Psoas muscle (tissue), 8 donors: ENCODE data around the gene FAR1. TPM values are rescaled to one million over a fixed set of nuclear protein-coding genes. Genes with fewer than 3 reads are reported as not detected.

ENCODE experiments used
- ATAC-seq, 4 donors: fragments of 200-7000 bp; cut with Tn5 transposase; one replicate each; pipeline ENCODE4 v1.9.1; 2020; ENCODE audit warnings: moderate library complexity in 3 of 4, mild to moderate bottlenecking in 2 of 4
- DNase-seq, 2 donors: peaks; one replicate each; pipeline ENCODE4 v3.0.0-alpha.2; 2020
- H3K27ac ChIP-seq: fragments of 200-600 bp; one replicate; pipeline ENCODE4 v1.8.0; 2022
- H3K27me3 ChIP-seq, 3 donors: fragments of 200-600 bp in 1 of 3; one replicate each; pipeline versions ENCODE4 v1.6.1 to v1.8.0; 2013 to 2022; ENCODE audit warnings: low read length in 2 of 3, mild to moderate bottlenecking in 2 of 3, moderate library complexity in 1 of 3; ENCODE audit not compliant: insufficient read depth in 3 of 3
- H3K36me3 ChIP-seq, 2 donors: fragments of 200-600 bp in 1 of 2; one replicate each; pipeline versions ENCODE4 v1.6.1 to v1.8.0; 2013 to 2022; ENCODE audit warnings: low read depth in 1 of 2, mild to moderate bottlenecking in 1 of 2, moderate library complexity in 1 of 2; ENCODE audit not compliant: insufficient read depth in 1 of 2
- H3K4me1 ChIP-seq: fragments of 200-600 bp; one replicate; pipeline ENCODE4 v1.8.0; 2022
- H3K4me3 ChIP-seq: fragments of 200-600 bp; one replicate; pipeline ENCODE4 v1.8.0; 2022; ENCODE audit warnings: mild to moderate bottlenecking
- H3K9me3 ChIP-seq: fragments of 200-600 bp; one replicate; pipeline ENCODE4 v1.8.0; 2022
- CTCF ChIP-seq: fragments of 200-600 bp; IDR thresholded peaks from one replicate; pipeline ENCODE4 v1.8.0; 2022; ENCODE audit warnings: antibody characterized with exemption
- WGBS, 3 donors: extraction: QIAGEN DNeasy Blood & Tissue Kit; methylation state at CpG; one replicate each; pipeline versions ENCODE4 v1.1.6 to v1.1.7; 2013; 5-methylcytosine and 5-hydroxymethylcytosine counted together
- intact Hi-C, 2 donors: fragments of 100-400 bp; cut with DNase I; formaldehyde crosslinking; loops; one replicate each; pipeline versions ENCODE4 v1.11.0 to v1.14.2; 2022
- polyA plus RNA-seq, 3 donors: library from polyadenylated mRNA; stranded (reverse); fragments of 200-250 nt; gene quantifications; one replicate each; pipeline ENCODE4 v1.2.3, GENCODE V29; 2013
- total RNA-seq, 4 donors: library from RNA; stranded (reverse); fragmentation: NEBNext Ultra II Directional in 2 of 4; extraction: Animal tissue kit (Norgen Biotek cat#: 25700) in 2 of 4; gene quantifications; one replicate each; pipeline versions ENCODE4 v1.2.1 to v1.2.4, GENCODE V29; 2021 to 2023
- donor health status: healthy with polysubstance abuse.
- donor health status: DM: no; HTN: no; CAD: no; lungs with moderate emphysema.
- donor health status: Bipolar disorder and iron deficiency.
- donor health status: healthy.
- donor health status: DM: yes; HTN: yes; CAD: no.
- donor health status: DM: no; HTN: no; CAD: no.
- donor health status: DM: no; HTN: no; CAD: no.
- donor health status: DM: yes; HTN: yes; CAD: no.

FAR1 gene
- total and polyA plus RNA-seq, 7 donors, result 10.2 to 35.4 (median 23.8) TPM

- DNase-seq (no peak), ATAC-seq (no peak)
- TF ChIP-seq CTCF, result no peak
- 80 to 88% (median 83%) methylated on average over 1 of the region's 1 CpG for WGBS, 3 donors
- H3K27me3 ChIP-seq, result peaks cover 0 to 3% (median 0%) of the 10 kb centered on the region in 3 donors
- H3K36me3 ChIP-seq, result no peaks in the 10 kb centered on the region
- H3K4me3 ChIP-seq, result no peak overlapping the region
- intact Hi-C loops, result no loop called here
- H3K27ac ChIP-seq, result no peak overlapping the region
- H3K4me1 ChIP-seq, result no peaks in the 10 kb centered on the region
- H3K9me3 ChIP-seq, result no peaks in the 10 kb centered on the region
Observed at GRCh38 chr11:13778345-13778744, 109.9 kb downstream of the FAR1 start.

DNA sequence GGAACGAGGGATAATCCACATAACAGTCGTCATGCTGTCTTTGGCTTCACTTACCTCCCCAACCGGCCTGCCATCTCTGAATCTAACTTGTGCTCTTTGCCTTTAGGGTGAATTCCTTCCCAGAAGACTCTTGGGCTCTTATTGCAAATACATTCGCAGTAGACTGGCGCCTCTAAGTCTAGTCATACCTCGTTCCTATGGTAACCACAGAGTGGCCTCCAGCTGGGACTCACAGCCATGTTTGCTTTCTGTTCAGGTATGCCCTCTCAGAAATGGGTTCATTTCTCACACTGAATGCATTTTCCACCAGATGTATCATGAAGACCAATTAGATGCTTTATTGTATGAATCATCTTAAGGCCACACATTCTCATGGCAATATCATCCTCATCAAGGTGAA is 112.7 kb downstream of the FAR1 start:
- ATAC-seq (no peak), DNase-seq (no peak)
- Histone ChIP-seq H3K36me3 (no peaks in the 10 kb centered on the region), H3K4me3 (no peak overlapping the region), H3K27ac (no peak overlapping the region), H3K4me1 (no peaks in the 10 kb centered on the region), H3K27me3 (peaks cover 0 to 3% (median 0%) of the 10 kb centered on the region in 3 donors), H3K9me3 (no peaks in the 10 kb centered on the region)
- intact Hi-C loops, result no loop called here
- WGBS, 3 donors, result 91 to 96% (median 95%) methylated on average over 6 of the region's 6 CpGs
- no peak for TF ChIP-seq CTCF

Other genes with a start within 250 kb of the FAR1 start
- gene BTBD10, start 205.4 kb upstream of the FAR1 start, total RNA-seq, result 10 to 100 TPM; 14.3 to 15.0 (median 14.8) TPM
- 10 to 100 TPM; 10.8 to 21.2 (median 19.6) TPM for gene BTBD10, start 205.4 kb upstream of the FAR1 start, polyA plus RNA-seq
- gene PTH, start 172.7 kb upstream of the FAR1 start, total RNA-seq, result not detected
- gene PTH, start 172.7 kb upstream of the FAR1 start, polyA plus RNA-seq, result not detected